Osteoblast (primary cell): ENCODE measurements around the gene CCDC82. TPM values are rescaled to one million over a fixed set of nuclear protein-coding genes. Genes with fewer than 3 reads are reported as not detected.
A peak's percentile ranks its signal among the peaks of the same experiment; 100 is the strongest.

Source experiments
- DNase-seq: peaks from one replicate; pipeline ENCODE4 v3.0.0; 2011; ENCODE audit warnings: low spot score, mixed read lengths; ENCODE audit not compliant: insufficient read length; ENCODE audit errors: missing footprints
- H2AFZ ChIP-seq: 2 replicates; pipeline ENCODE4 v1.6.0; 2011; ENCODE audit warnings: mild to moderate bottlenecking, low read length
- H3K27ac ChIP-seq: 2 replicates; pipeline ENCODE4 v1.5.1; 2011; ENCODE audit warnings: mild to moderate bottlenecking, low read depth, low read length, moderate library complexity
- H3K27me3 ChIP-seq: 2 replicates; pipeline ENCODE4 v1.6.0; 2012; ENCODE audit warnings: mild to moderate bottlenecking, control low read depth, inconsistent platforms, low read length, moderate library complexity; ENCODE audit not compliant: insufficient read depth
- H3K36me3 ChIP-seq: 2 replicates; pipeline ENCODE4 v1.5.1; 2011; ENCODE audit warnings: mild to moderate bottlenecking, low read length, control low read depth, moderate library complexity; ENCODE audit not compliant: insufficient read depth
- H3K4me1 ChIP-seq: 2 replicates; pipeline ENCODE4 v1.5.1; 2011; ENCODE audit warnings: mild to moderate bottlenecking, low read length, control low read depth, moderate library complexity; ENCODE audit not compliant: insufficient read depth
- H3K4me2 ChIP-seq: 2 replicates; pipeline ENCODE4 v1.6.0; 2011; ENCODE audit warnings: mild to moderate bottlenecking, low read length; ENCODE audit not compliant: insufficient read depth
- H3K4me3 ChIP-seq: fragments of 200-600 bp; sonication (generic); 3 replicates; pipeline ENCODE4 v1.5.1; 2012; ENCODE audit warnings: mild to moderate bottlenecking, low read length, inconsistent platforms; ENCODE audit not compliant: insufficient read depth
- H3K79me2 ChIP-seq: 2 replicates; pipeline ENCODE4 v1.6.0; 2012; ENCODE audit warnings: mild to moderate bottlenecking, low read length, control low read depth, inconsistent platforms; ENCODE audit not compliant: insufficient read depth
- H3K9me3 ChIP-seq: 2 replicates; pipeline ENCODE4 v1.5.1; 2011; ENCODE audit warnings: low read depth, low read length, control low read depth
- H4K20me1 ChIP-seq: 2 replicates; pipeline ENCODE4 v1.6.0; 2012; ENCODE audit warnings: mild to moderate bottlenecking, low read length, control low read depth; ENCODE audit not compliant: insufficient read depth
- total RNA-seq: library from RNA; depleted of rRNA; stranded (reverse); fragments of >200 nt; gene quantifications from 2 replicates; pipeline ENCODE4 v1.2.3, GENCODE V29; 2012
- TF ChIP-seq, protein P1 (sequence below): IDR thresholded peaks from 2 replicates; pipeline ENCODE4 v1.5.1; 2011; ENCODE audit warnings: mild to moderate bottlenecking, low read depth, low read length, moderate library complexity; ENCODE audit errors: extremely low read depth

CCDC82 gene
- total RNA-seq, 1 donor: 19.5 TPM

DNA sequence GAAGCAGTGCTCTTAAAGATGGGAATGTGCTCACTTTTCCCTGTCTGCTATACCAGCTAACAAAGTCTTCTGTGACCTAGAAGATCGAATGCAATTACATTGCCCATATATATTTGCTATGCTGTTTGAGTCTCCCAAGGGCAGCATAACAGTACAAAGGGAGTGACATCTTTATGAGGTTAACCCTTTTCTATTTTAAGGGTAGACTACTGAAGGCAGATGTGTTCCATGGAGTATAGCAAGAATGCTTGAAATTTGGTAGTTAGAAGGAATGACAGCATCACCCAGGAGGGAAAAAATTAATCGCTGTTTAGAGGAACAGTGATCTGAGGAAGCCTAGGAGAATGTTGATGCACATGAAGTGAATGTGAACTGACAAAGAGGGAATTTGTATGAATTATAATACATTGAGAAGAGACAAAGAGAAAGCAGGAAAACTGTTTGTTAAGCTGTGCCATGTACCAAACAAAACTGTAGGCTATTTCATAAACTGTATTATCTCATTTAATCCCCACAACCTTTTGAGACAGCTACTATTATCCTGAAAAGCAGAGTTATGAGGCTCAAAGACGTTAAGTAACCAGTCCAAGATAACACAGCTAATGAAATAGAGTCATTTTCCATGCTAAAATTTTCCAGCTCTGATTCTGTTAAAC lies 59.7 kb downstream of the CCDC82 start:
- Histone ChIP-seq H3K4me3 (no peak overlapping the region), H3K79me2 (peaks cover 96% of the 10 kb centered on the region), H4K20me1 (peaks cover 9% of the 10 kb centered on the region), H3K9me3 (no peaks in the 10 kb centered on the region), H3K4me1 (peaks cover 72% of the 10 kb centered on the region), H2AFZ (no peak overlapping the region), H3K4me2 (peak overlapping the region; percentile 14), H3K27ac (peak overlapping the region; percentile 62), H3K36me3 (peaks cover 6% of the 10 kb centered on the region), H3K27me3 (no peaks in the 10 kb centered on the region)
- TF ChIP-seq, protein P1, sequence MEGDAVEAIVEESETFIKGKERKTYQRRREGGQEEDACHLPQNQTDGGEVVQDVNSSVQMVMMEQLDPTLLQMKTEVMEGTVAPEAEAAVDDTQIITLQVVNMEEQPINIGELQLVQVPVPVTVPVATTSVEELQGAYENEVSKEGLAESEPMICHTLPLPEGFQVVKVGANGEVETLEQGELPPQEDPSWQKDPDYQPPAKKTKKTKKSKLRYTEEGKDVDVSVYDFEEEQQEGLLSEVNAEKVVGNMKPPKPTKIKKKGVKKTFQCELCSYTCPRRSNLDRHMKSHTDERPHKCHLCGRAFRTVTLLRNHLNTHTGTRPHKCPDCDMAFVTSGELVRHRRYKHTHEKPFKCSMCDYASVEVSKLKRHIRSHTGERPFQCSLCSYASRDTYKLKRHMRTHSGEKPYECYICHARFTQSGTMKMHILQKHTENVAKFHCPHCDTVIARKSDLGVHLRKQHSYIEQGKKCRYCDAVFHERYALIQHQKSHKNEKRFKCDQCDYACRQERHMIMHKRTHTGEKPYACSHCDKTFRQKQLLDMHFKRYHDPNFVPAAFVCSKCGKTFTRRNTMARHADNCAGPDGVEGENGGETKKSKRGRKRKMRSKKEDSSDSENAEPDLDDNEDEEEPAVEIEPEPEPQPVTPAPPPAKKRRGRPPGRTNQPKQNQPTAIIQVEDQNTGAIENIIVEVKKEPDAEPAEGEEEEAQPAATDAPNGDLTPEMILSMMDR: no peak
- DNase-seq: no peak

DNA sequence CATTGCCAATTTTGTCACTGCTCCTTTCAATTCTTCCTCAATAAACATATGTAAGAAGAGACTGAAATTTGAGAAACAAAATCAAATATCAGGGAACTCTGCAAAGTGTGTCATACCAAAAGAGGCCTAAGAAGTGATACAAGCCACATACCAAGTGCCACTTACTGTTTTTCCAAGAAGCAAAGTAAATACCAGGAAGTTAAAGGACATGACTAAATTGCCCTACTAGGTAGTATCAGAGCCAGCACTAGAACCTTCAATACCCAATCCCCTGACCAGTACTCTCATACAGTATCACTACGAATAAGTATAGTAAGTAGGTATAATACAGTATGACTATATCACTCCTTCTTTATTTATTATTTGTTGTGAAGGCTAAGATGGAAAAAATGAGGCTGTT lies 60.3 kb downstream of the CCDC82 start:
- TF ChIP-seq, protein P1: no peak
- Histone ChIP-seq H3K79me2 (peaks cover 92% of the 10 kb centered on the region), H3K9me3 (no peaks in the 10 kb centered on the region), H3K4me1 (peaks cover 78% of the 10 kb centered on the region), H3K27ac (peak overlapping the region; percentile 62), H3K36me3 (peaks cover 6% of the 10 kb centered on the region), H4K20me1 (peaks cover 9% of the 10 kb centered on the region), H3K27me3 (no peaks in the 10 kb centered on the region), H3K4me3 (no peak overlapping the region), H2AFZ (no peak overlapping the region), H3K4me2 (peak overlapping the region; percentile 14)
- no peak for DNase-seq

DNA sequence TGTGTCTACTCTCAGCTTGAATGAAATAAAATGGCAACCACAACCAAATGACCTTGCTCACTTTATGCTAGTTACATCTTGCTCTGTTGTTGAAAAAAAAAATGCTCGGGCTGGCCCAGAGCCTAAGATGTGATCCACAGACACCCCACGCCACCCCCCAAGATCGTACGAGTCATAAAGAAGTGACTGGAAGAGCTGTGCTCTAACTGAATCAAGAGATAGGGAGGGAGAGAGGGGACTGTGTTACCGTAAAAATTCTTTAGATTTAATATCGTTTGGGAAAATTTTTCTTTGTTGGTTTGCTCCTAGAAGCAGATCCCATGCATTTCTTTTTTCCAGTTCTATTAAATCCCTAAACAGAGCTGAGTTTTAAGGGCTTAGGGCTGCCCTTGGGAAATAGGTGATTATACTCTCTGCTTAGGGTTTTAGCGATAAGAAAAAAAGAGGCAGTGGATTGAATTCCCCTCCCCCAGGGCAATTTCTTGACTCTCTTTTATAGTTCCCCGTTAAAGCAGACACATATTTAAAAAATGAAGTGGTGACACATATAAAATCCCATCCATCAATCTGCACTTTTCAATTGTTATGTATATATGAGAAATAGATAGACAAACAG lies 61.2 kb downstream of the CCDC82 start:
- H4K20me1 ChIP-seq: peaks cover 8% of the 10 kb centered on the region
- H3K27me3 ChIP-seq: no peaks in the 10 kb centered on the region
- no peak overlapping the region for H2AFZ ChIP-seq
- TF ChIP-seq, protein P1: no peak
- peaks cover 11% of the 10 kb centered on the region for H3K36me3 ChIP-seq
- H3K4me1 ChIP-seq: peaks cover 79% of the 10 kb centered on the region
- H3K9me3 ChIP-seq: no peaks in the 10 kb centered on the region
- peak overlapping the region; percentile 39 for H3K4me2 ChIP-seq
- no peak overlapping the region for H3K4me3 ChIP-seq
- peak overlapping the region; percentile 68 for H3K27ac ChIP-seq
- DNase-seq: peak; percentile 77
- H3K79me2 ChIP-seq: peaks cover 92% of the 10 kb centered on the region

DNA sequence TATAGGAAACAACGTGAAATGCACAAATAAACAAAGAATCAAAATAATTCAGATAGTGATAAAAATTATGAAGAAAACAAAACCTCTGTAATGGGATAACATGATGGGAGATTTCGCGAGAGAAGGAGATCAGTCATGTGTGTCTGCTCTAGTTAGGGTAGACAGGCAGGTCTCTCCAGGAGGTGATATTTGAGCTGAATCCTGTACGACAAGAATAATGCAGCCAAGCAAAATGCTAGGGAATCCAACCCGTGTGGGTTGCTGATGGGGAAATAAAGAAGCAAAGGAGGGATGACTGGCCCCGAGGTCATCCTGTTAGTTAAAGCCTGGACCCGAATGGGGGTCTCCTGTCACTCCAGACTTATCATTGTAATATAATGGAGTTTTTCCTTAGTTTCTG lies 62.8 kb downstream of the CCDC82 start:
- Histone ChIP-seq H3K27ac (peak overlapping the region; percentile 51), H3K4me2 (no peak overlapping the region), H3K79me2 (peaks cover 92% of the 10 kb centered on the region), H3K36me3 (peaks cover 12% of the 10 kb centered on the region), H3K27me3 (no peaks in the 10 kb centered on the region), H3K4me1 (peaks cover 63% of the 10 kb centered on the region), H3K4me3 (no peak overlapping the region), H2AFZ (no peak overlapping the region), H3K9me3 (no peaks in the 10 kb centered on the region), H4K20me1 (no peaks in the 10 kb centered on the region)
- TF ChIP-seq, protein P1: no peak
- no peak for DNase-seq
